GM21528 (cell line): ENCODE data around the gene MYT1.

Experiments
- ATAC-seq: cut with Tn5 transposase; IDR thresholded peaks from one replicate; pipeline ENCODE4 v1.9.1; 2021; ENCODE audit warnings: mild to moderate bottlenecking, moderate library complexity; ENCODE audit not compliant: unreplicated experiment, low FRiP score

MYT1 gene

DNA sequence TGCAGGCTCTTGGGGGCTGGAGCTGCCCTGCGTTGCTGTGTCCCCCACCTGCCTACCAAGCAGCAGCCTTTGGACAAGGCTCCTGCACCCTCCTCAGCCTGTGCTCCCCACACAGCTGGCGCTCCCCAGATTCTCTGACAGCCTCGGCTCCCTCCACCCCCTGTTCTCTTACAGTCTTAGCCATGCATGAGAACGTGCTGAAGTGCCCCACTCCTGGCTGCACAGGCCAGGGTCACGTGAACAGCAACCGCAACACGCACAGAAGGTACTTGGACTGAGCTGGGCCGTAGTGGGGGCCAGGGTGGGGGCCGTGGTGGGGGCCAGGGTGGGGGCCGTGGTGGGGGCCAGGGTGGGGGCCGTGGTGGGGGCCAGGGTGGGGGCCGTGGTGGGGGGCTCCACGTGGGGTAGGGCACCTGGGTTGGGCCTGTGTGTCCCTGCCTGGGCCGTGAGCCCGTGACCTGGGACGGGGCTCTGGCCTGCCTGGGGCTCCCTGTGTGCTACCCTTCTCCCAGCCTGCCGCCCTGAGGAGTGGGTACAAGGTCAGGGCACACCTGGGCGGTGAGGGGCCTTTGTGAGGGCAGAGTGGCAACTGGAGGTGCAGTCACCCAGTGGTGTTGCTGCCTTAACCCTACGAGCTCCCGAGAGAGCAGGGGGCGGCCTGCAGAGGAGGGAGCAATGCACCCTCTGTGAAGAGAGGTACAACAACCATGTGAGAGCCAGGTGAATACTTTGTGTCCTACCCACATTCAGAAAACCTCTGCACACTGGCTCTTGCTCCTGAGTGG is 47.8 kb downstream of the MYT1 start:
- ATAC-seq = no peak

- ATAC-seq = no peak
These were observed 48.5 kb downstream of the MYT1 start for GRCh38 chr20:64212755-64213154.

- ATAC-seq = no peak
These were observed 49.9 kb downstream of the MYT1 start for GRCh38 chr20:64214113-64214512.

- no peak for ATAC-seq
These were observed 50.7 kb downstream of the MYT1 start for GRCh38 chr20:64214952-64215351.

DNA sequence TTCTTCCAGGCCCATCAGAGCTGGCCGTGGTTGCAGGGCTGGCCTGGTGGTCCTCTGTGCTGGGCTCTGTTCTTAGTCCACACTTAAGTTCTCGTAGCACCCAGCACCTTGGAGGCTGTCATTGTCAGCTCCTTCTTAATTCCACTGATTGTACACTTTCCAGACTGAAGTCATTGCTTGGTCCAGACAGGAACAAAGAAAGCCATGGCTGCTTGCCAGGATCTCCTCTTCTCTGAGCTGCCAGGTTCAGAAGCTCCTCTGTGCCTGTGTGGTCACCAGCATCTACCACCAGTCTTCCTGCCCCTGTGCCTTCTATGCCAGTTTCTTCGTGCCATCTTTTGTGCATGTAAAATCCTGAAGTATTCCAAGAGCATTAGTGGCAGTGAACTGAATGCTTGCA is 51.8 kb downstream of the MYT1 start:
- ATAC-seq = no peak

GRCh38 chr20:64216910-64217309 is 52.7 kb downstream of the MYT1 start:
- ATAC-seq = no peak

DNA sequence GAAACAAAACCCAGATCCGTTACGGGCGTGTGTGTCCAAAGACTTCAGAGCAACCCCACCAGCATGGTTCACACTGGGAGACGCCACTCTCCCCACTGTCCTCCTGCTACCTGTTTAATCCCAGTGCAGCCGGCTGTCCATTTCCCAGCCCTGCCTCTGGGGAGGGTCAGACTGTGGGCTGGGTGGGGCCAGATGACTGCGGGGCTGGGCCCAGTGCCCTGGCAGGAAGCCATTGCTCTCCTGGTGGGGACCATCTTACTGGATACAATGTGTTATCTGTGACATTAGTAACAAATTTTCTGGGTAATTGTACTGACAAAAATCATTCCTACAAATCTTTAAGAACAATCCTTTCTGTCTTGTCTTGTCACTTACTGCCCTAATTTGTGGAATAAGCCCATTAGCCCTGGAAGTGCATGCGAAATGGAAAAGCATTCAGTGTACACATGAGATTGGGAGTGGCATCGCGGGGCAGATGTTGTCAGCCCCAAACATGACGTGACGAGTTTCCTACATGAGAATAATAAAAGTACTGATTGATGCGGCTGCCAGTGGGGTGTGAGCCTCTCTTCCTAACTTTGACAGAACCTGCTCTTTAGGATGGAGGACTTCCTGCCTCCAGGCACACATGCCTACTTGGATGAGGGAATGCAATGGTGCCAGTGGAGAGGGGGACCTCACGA is 53.4 kb downstream of the MYT1 start:
- ATAC-seq = no peak

DNA sequence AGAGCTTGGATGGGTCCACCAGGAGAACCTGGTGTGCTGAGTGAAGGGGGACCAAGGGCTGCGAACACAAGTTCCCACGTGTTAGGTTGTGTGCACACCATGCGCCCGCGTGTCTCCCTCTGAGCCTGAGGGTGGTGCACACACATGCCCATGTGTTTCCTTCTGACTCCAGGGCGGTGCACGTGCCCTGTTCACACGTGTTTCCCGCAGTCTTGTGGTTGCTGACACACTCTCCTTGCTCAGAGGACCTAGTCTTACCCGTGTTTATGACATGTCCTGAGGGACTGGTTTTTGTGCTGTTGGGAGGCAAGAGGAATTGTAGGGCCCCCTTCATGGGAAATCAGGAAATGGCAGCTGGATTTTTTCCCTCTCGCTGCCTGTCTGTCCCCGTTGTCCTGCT is 55.0 kb downstream of the MYT1 start:
- ATAC-seq = no peak

DNA sequence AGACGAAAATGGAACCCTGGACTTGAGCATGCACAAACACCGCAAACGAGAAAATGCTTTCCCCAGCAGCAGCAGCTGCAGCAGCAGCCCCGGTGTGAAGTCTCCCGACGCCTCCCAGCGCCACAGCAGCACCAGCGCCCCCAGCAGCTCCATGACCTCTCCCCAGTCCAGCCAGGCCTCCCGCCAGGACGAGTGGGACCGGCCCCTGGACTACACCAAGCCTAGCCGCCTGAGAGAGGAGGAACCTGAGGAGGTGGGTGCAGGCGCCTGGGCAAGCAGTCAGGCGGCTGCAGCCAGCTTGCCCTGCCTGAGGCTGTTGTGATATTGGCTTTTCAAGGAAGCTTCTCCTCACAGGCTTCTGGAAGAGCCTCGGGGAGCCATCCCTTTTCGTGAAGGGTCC is 55.5 kb downstream of the MYT1 start:
- no peak for ATAC-seq

DNA sequence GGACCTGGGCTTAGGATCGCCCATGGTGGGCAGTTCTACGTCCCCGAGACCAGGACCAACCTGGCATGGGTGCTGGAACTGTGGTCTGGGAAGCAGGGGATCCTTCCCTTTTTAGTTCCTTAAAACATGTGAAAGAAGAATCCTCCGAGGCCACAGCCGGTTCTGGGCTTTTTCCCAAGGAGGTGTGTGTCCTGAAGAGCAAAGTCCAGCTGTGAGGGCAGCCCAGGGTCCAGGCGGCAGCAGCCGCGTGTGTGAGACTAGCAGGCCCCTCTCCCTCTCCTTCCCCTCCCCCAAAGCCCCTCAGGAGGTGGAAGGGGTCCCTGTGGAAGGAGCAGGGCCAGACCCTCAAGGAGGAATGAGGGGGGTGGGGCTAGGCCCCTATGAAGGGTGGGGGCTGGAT is 56.2 kb downstream of the MYT1 start:
- no peak for ATAC-seq

GRCh38 chr20:64220891-64221527 is 56.8 kb downstream of the MYT1 start:
- no peak for ATAC-seq

- ATAC-seq = no peak
These were observed 58.1 kb downstream of the MYT1 start for GRCh38 chr20:64222291-64222735.

DNA sequence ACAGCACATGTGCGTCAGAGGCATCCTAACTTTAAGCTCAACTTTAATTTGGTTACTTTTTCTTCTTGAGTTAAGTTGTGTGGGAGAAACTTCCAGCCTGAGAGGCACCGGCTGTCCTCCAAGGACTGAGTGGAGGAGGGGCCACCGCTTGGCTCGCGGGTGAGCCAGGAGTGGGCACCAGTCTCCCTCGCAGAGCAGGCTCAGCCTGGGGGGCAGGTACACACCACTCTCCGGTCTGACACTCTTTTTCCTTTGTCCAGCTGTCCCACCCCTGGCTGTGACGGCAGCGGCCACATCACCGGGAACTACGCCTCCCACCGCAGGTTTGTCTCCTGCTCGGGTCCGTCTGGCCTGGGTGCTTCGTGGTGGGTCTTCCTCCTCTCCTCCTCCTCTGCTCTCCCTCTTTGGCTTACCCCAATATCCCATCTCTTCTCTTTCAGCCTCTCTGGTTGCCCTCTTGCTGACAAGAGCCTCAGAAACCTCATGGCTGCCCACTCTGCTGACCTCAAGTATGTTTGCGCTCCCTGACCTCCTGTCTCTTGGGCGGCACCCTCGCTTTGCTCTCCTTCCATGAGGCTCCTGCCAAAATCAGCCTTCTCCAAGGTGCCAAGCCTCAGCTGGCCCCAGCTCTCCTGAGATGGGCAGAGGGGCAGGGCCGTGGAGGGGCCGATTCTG is 58.7 kb downstream of the MYT1 start:
- ATAC-seq = no peak

- ATAC-seq = no peak
These were observed 59.3 kb downstream of the MYT1 start for GRCh38 chr20:64223526-64224067.

DNA sequence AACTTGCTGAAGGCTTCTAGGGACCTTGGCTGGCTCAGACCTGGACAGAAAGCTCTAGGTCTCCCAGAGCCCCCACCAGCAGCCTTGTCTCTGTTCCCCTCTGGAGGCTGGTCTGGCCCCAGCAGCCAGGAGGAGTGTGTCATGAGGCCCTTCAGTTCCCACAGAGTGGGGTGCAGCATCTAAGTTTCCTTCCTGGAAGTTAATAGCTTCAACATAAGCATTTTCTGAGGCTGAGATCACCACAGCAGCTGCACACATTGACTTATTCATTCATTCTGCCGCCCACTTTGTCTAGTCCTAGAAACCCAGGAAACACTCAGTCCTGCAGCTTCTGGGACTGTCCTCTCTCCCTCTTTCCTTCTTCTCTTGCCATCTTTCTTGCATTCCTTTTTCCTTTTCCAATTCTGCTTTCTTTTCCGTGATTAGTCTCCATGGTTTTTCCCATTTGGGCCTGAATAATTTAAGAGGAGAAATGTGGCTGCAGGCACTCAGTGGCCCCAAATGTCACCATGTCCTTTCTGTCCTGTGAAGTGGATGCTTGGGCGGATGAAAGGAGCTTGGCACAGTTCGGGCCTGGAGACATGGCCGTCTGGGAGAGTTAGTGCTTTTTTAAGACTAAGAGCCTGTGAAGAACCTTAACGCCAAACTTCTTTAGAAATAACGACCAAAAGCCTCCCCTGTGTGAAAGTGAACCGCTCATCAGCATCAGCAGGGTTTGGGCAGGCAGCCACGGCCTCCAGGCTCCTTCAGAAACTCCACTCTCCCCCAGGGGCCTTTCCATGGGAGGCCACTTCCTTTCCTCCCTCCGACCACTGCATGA is 60.3 kb downstream of the MYT1 start:
- ATAC-seq = no peak

- ATAC-seq = no peak
These were observed 60.9 kb downstream of the MYT1 start for GRCh38 chr20:64225171-64225595.

GRCh38 chr20:64225828-64226598 is 61.8 kb downstream of the MYT1 start:
- ATAC-seq = no peak

GRCh38 chr20:64226686-64227580 is 62.7 kb downstream of the MYT1 start:
- ATAC-seq = no peak
